IMR-90 (cell line): ENCODE data around the gene NOS1AP. TPM values are rescaled to one million over a fixed set of nuclear protein-coding genes. Genes with fewer than 3 reads are reported as not detected.

Source experiments
- ATAC-seq: fragments of 200-7000 bp; cut with Tn5 transposase; 2 replicates; pipeline ENCODE4 v1.9.1; 2020; ENCODE audit warnings: low read depth, mild to moderate bottlenecking, moderate library complexity
- BruUV-seq: library from RNA; stranded (reverse); fragments of 400-500 nt; replicated peaks from 2 replicates; lab custom pipeline; 2021; lab: Mats Ljungman, UMichigan
- CTCF ChIA-PET: fragments of 300-600 bp; formaldehyde crosslinking; extraction: SDS; loops from one replicate; lab custom pipeline; 2021; ENCODE audit warnings: antibody characterized with exemption; lab: Yijun Ruan, JAX
- POLR2A ChIA-PET: fragments of 300-600 bp; sonication (Branson Sonifier 250); formaldehyde crosslinking; loops from one replicate; lab custom pipeline; 2022; ENCODE audit warnings: antibody characterized with exemption; ENCODE audit not compliant: unreplicated experiment; lab: Charles Lee
- DNase-seq: peaks from one replicate; pipeline ENCODE4 v3.0.0; 2013
- H2AFZ ChIP-seq: replicated peaks from 2 replicates; pipeline ENCODE3; 2013; ENCODE audit warnings: low read length, mild to moderate bottlenecking; ENCODE audit not compliant: poor library complexity
- H2AK5ac ChIP-seq: 2 replicates; pipeline ENCODE4 v1.6.1; 2013; ENCODE audit warnings: low read depth, low read length, inconsistent platforms
- H2AK9ac ChIP-seq: replicated peaks from 2 replicates; pipeline ENCODE3; 2013; ENCODE audit warnings: mild to moderate bottlenecking, low read depth, low read length, moderate library complexity; ENCODE audit not compliant: poor library complexity
- H2BK120ac ChIP-seq: 2 replicates; pipeline ENCODE4 v1.6.1; 2013; ENCODE audit warnings: low read depth, low read length, inconsistent platforms
- H2BK15ac ChIP-seq: 3 replicates; pipeline ENCODE4 v1.6.1; 2013; ENCODE audit warnings: low read depth, low read length, inconsistent platforms
- H2BK20ac ChIP-seq: 2 replicates; pipeline ENCODE4 v1.6.1; 2013; ENCODE audit warnings: low read depth, mild to moderate bottlenecking, inconsistent platforms, low read length, moderate library complexity
- H2BK5ac ChIP-seq: 2 replicates; pipeline ENCODE4 v1.6.1; 2013; ENCODE audit warnings: mild to moderate bottlenecking, low read depth, low read length, inconsistent platforms; ENCODE audit not compliant: poor library complexity, severe bottlenecking
- H3K14ac ChIP-seq: replicated peaks from 2 replicates; pipeline ENCODE4 v1.6.1; 2013; ENCODE audit warnings: low read depth, low read length, inconsistent platforms
- H3K18ac ChIP-seq: 2 replicates; pipeline ENCODE4 v1.6.1; 2013; ENCODE audit warnings: low read depth, low read length, control low read depth
- H3K23ac ChIP-seq: 2 replicates; pipeline ENCODE4 v1.6.1; 2013; ENCODE audit warnings: low read depth, low read length, inconsistent platforms
- H3K27ac ChIP-seq: 2 replicates; pipeline ENCODE4 v1.5.1; 2013; ENCODE audit warnings: mild to moderate bottlenecking, control low read depth, low read length; ENCODE audit not compliant: insufficient read depth
- H3K27me3 ChIP-seq: 2 replicates; pipeline ENCODE4 v1.6.1; 2013; ENCODE audit warnings: low read length; ENCODE audit not compliant: control insufficient read depth, insufficient read depth
- H3K36me3 ChIP-seq: 2 replicates; pipeline ENCODE4 v1.6.1; 2013; ENCODE audit warnings: low read length, mixed read lengths; ENCODE audit not compliant: control insufficient read depth, insufficient read depth
- H3K4ac ChIP-seq: 2 replicates; pipeline ENCODE4 v1.6.1; 2013; ENCODE audit warnings: low read depth, low read length, inconsistent platforms
- H3K4me1 ChIP-seq: 2 replicates; pipeline ENCODE4 v1.6.1; 2013; ENCODE audit warnings: low read length, mixed read lengths; ENCODE audit not compliant: control insufficient read depth, insufficient read depth
- H3K4me2 ChIP-seq: 2 replicates; pipeline ENCODE4 v1.6.1; 2013; ENCODE audit warnings: low read depth, mild to moderate bottlenecking, control low read depth, low read length, moderate library complexity
- H3K4me3 ChIP-seq: 2 replicates; pipeline ENCODE4 v1.5.1; 2013; ENCODE audit warnings: low read depth, mild to moderate bottlenecking, control low read depth, low read length, moderate library complexity; ENCODE audit not compliant: insufficient read depth
- H3K56ac ChIP-seq: 2 replicates; pipeline ENCODE4 v1.6.1; 2013; ENCODE audit warnings: low read length, inconsistent platforms; ENCODE audit not compliant: insufficient read depth; ENCODE audit errors: extremely low read depth
- H3K79me1 ChIP-seq, 2 experiments: 2 replicates each; pipeline ENCODE4 v1.6.1; 2013; ENCODE audit warnings: low read length in 2 of 2, inconsistent platforms in 1 of 2, low read depth in 1 of 2
- H3K9ac ChIP-seq: 2 replicates; pipeline ENCODE4 v1.6.1; 2013; ENCODE audit warnings: low read depth, low read length, control low read depth
- H3K9me1 ChIP-seq: 2 replicates; pipeline ENCODE4 v1.6.1; 2013; ENCODE audit warnings: low read length, inconsistent platforms; ENCODE audit not compliant: insufficient read depth
- H3K9me3 ChIP-seq: 2 replicates; pipeline ENCODE4 v1.6.1; 2013; ENCODE audit warnings: low read length; ENCODE audit not compliant: control insufficient read depth, insufficient read depth
- H4K20me1 ChIP-seq: 2 replicates; pipeline ENCODE4 v1.6.1; 2013; ENCODE audit warnings: low read length, inconsistent platforms; ENCODE audit not compliant: insufficient read depth
- H4K5ac ChIP-seq: 2 replicates; pipeline ENCODE4 v1.6.1; 2013; ENCODE audit warnings: mild to moderate bottlenecking, low read depth, low read length, control low read depth
- H4K8ac ChIP-seq, 2 experiments: 2 replicates each; pipeline ENCODE4 v1.6.1; 2013; ENCODE audit warnings: low read depth in 2 of 2, low read length in 2 of 2, control low read depth in 1 of 2, inconsistent platforms in 1 of 2
- H4K91ac ChIP-seq: 2 replicates; pipeline ENCODE4 v1.6.1; 2013; ENCODE audit warnings: low read depth, low read length, inconsistent platforms; ENCODE audit not compliant: insufficient read depth
- CEBPB ChIP-seq: IDR thresholded peaks from 2 replicates; pipeline ENCODE4 v1.6.1; 2012; ENCODE audit warnings: low read depth, low read length, improper control_type of control experiment
- CHD1 ChIP-seq: IDR thresholded peaks from 2 replicates; pipeline ENCODE4 v1.6.1; 2012; ENCODE audit warnings: low read depth, low read length, improper control_type of control experiment
- MAFK ChIP-seq: IDR thresholded peaks from 2 replicates; pipeline ENCODE4 v1.6.1; 2012; ENCODE audit warnings: low read depth, low read length, improper control_type of control experiment
- RAD21 ChIP-seq: IDR thresholded peaks from 2 replicates; pipeline ENCODE4 v1.6.1; 2012; ENCODE audit warnings: low read length, improper control_type of control experiment
- RFX5 ChIP-seq: IDR thresholded peaks from 2 replicates; pipeline ENCODE4 v1.8.0; 2012; ENCODE audit warnings: low read depth, mild to moderate bottlenecking, low read length, moderate library complexity
- WGBS, 2 experiments: methylation state at CpG; one replicate each; pipeline versions ENCODE4 v1.1.5 to v1.1.7; 2013; ENCODE audit warnings: missing lambda C conversion rate in 2 of 2; ENCODE audit not compliant: insufficient read length in 1 of 2; ENCODE audit errors: extremely low coverage in 2 of 2; 5-methylcytosine and 5-hydroxymethylcytosine counted together
- dilution Hi-C: fragments of 300-500 bp; cut with HindIII; formaldehyde crosslinking; loops from one replicate; pipeline ENCODE4 v1.14.3; 2018; ENCODE audit warnings: low sequenced_read_pairs; ENCODE audit not compliant: unreplicated experiment
- in situ Hi-C: fragments of 300-500 bp; cut with MboI; formaldehyde crosslinking; loops from 3 replicates; pipeline ENCODE4 v1.14.3; 2019; ENCODE audit warnings: low sequenced_read_pairs, inconsistent platforms, mixed read lengths
- intact Hi-C: fragments of 100-400 bp; cut with micrococcal nuclease; formaldehyde crosslinking; loops from 2 replicates; pipeline ENCODE4 v1.10.0; 2022
- polyA plus RNA-seq, 3 experiments: library from polyadenylated mRNA; depleted of rRNA; stranded (reverse); fragments of >200 nt; gene quantifications; 2 replicates each; pipeline ENCODE4 v1.2.3, GENCODE V29; 2012; ENCODE audit warnings: low replicate concordance in 1 of 3
- total RNA-seq: library from RNA; depleted of rRNA; stranded (reverse); fragments of >200 nt; gene quantifications from 2 replicates; pipeline ENCODE4 v1.2.3, GENCODE V29; 2012
- TF ChIP-seq, protein P1 (sequence below): fragments of 150-350 bp; IDR thresholded peaks from 2 replicates; pipeline ENCODE4 v1.6.1; 2017; ENCODE audit warnings: mild to moderate bottlenecking, antibody characterized with exemption, low read length, low read depth

Gene NOS1AP
- total and polyA plus RNA-seq, 2 of the 4 experiments (the other 2 are of a cell fraction) = 0.18 to 0.19 TPM

DNA sequence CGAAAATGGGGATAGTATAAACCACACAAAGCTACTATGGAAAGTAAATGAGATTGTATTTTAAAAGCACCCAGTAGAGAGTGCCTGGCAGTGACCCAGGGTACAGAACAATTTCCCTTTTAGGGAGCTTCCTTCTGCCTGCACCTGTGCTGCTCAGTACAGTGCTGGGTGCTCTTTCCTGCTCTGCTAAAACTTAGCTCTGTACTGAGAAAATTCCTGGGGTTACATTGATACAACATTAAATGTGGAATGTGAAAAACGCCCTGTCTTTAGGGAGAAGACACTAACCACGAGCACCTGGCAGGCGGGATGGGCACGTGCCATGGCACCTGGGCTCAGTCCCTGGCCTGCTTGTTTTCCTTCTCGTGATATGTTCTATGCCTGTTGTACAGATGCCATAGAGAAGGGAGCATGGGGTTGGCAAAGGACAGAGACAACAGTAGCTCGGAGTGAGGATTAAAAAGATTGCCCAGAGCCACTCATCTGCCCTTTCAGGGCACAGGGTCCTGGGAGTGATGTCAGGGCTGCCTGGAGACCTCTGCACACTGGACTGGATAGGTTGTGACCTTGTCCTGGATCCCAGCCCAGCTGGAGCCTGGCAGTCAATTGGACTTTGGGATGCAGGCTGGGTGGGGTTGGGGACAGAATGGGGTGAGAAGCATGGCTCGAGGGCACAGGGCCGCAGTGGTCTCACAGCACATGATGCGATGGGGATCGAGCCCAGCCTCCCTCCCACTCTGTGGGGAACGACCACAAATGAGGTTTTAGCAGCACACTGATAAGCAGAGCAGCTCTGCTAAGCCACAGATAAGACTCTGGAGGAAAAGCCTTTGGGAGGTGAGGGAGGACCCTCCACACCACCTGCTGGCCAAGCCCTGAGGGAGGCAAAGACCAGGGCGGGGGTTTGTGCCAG is 302.9 kb downstream of the NOS1AP start:
- no peak overlapping the region for H2AK5ac ChIP-seq
- TF ChIP-seq CHD1 = no peak
- TF ChIP-seq, protein P1, sequence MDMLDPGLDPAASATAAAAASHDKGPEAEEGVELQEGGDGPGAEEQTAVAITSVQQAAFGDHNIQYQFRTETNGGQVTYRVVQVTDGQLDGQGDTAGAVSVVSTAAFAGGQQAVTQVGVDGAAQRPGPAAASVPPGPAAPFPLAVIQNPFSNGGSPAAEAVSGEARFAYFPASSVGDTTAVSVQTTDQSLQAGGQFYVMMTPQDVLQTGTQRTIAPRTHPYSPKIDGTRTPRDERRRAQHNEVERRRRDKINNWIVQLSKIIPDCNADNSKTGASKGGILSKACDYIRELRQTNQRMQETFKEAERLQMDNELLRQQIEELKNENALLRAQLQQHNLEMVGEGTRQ = no peak
- no peak for TF ChIP-seq RFX5
- no peak for TF ChIP-seq CEBPB
- TF ChIP-seq RAD21 = no peak
- no peak for TF ChIP-seq MAFK
- H2BK15ac ChIP-seq = no peak overlapping the region
- peaks cover 13% of the 10 kb centered on the region for H3K27me3 ChIP-seq
- ChIA-PET POLR2A (no interaction called here), CTCF (interaction anchor here (2.0 kb wide), 1 partner anchor 15 kb away, joined by 8 read pairs; no protein-coding TSS in a partner anchor)
- H3K27ac ChIP-seq = no peak overlapping the region
- H2BK120ac ChIP-seq = no peak overlapping the region
- H3K4ac ChIP-seq = no peak overlapping the region
- no peak overlapping the region for H2AFZ ChIP-seq
- no peaks in the 10 kb centered on the region for H3K4me1 ChIP-seq
- H4K20me1 ChIP-seq = no peaks in the 10 kb centered on the region
- H3K23ac ChIP-seq = no peak overlapping the region
- H3K9ac ChIP-seq = no peak overlapping the region
- H4K5ac ChIP-seq = no peak overlapping the region
- no peaks in the 10 kb centered on the region for H3K9me3 ChIP-seq
- no CpG with 5 or more reads among the region's 13 CpGs for WGBS, 2 experiments
- BruUV-seq = no TSS peak
- no peaks in the 10 kb centered on the region for H3K79me1 ChIP-seq
- H3K4me3 ChIP-seq = no peak overlapping the region
- no peak overlapping the region for H3K56ac ChIP-seq
- no peak overlapping the region for H4K91ac ChIP-seq
- ATAC-seq (no peak), DNase-seq (no peak)
- no peak overlapping the region for H2BK20ac ChIP-seq
- no peaks in the 10 kb centered on the region for H3K36me3 ChIP-seq
- H4K8ac ChIP-seq = no peak overlapping the region
- H2AK9ac ChIP-seq = no peak overlapping the region
- in situ Hi-C loops = no loop called here
- no peak overlapping the region for H2BK5ac ChIP-seq
- intact Hi-C loops = no loop called here
- H3K14ac ChIP-seq = no peak overlapping the region
- no peak overlapping the region for H3K18ac ChIP-seq
- H3K9me1 ChIP-seq = no peaks in the 10 kb centered on the region
- H3K4me2 ChIP-seq = no peak overlapping the region
- dilution Hi-C loops = no loop called here
